CD4-positive, alpha-beta T cell (primary cell): ENCODE results near the gene CNTROB. TPM values are rescaled to one million over a fixed set of nuclear protein-coding genes. Genes with fewer than 3 reads are reported as not detected.

Experiments used
- ATAC-seq: fragments of 200-7000 bp; cut with Tn5 transposase; one replicate; pipeline ENCODE4 v1.10.0; 2022; ENCODE audit warnings: mild to moderate bottlenecking; ENCODE audit not compliant: poor library complexity
- CTCF ChIA-PET: fragments of 350-600 bp; sonication (Branson Sonifier 250); formaldehyde crosslinking; loops from one replicate; lab custom pipeline; 2021; ENCODE audit warnings: antibody characterized with exemption, inconsistent platforms; lab: Charles Lee
- POLR2A ChIA-PET: fragments of 350-600 bp; sonication (Branson Sonifier 250); formaldehyde crosslinking; loops from one replicate; lab custom pipeline; 2021; ENCODE audit warnings: antibody characterized with exemption, inconsistent platforms; lab: Charles Lee
- DNase-seq, 14 experiments: peaks; one replicate each; pipeline ENCODE4 v3.0.0-alpha.2; 2013 to 2020; ENCODE audit warnings: mixed read lengths in 2 of 14
- H3K27ac ChIP-seq, 2 donors: one replicate each; pipeline versions ENCODE4 v1.5.1 to v1.7.0; 2013; ENCODE audit warnings: low read length in 2 of 2, low read depth in 1 of 2, mild to moderate bottlenecking in 1 of 2
- H3K27me3 ChIP-seq, 2 experiments: 1 replicate in 1 of 2; 2 replicates in 1 of 2; pipeline versions ENCODE4 v1.6.1 to v1.7.0; 2013; ENCODE audit warnings: low read length in 2 of 2, control low read depth in 1 of 2, mild to moderate bottlenecking in 1 of 2, moderate library complexity in 1 of 2; ENCODE audit not compliant: insufficient read depth in 2 of 2, control insufficient read depth in 1 of 2
- H3K36me3 ChIP-seq: one replicate; pipeline ENCODE4 v1.6.1; 2013; ENCODE audit warnings: low read length, control low read depth; ENCODE audit not compliant: insufficient read depth
- H3K4me1 ChIP-seq: one replicate; pipeline ENCODE4 v1.6.1; 2013; ENCODE audit warnings: low read length, control low read depth; ENCODE audit not compliant: insufficient read depth
- H3K4me3 ChIP-seq: one replicate; pipeline ENCODE4 v1.5.1; 2013; ENCODE audit warnings: mild to moderate bottlenecking, low read length, moderate library complexity
- H3K9me3 ChIP-seq, 2 experiments: 1 replicate in 1 of 2; 2 replicates in 1 of 2; pipeline versions ENCODE4 v1.6.1 to v1.7.0; 2013; ENCODE audit warnings: low read length in 2 of 2, mild to moderate bottlenecking in 2 of 2, control low read depth in 1 of 2, moderate library complexity in 1 of 2; ENCODE audit not compliant: control insufficient read depth in 1 of 2, insufficient read depth in 1 of 2
- H3K27ac Mint-ChIP-seq: one replicate; pipeline ENCODE4 v1.8.0; 2020; ENCODE audit warnings: mixed read lengths
- H3K27me3 Mint-ChIP-seq: one replicate; pipeline ENCODE4 v1.8.0; 2021; ENCODE audit warnings: mixed read lengths
- H3K36me3 Mint-ChIP-seq: one replicate; pipeline ENCODE4 v1.8.0; 2021; ENCODE audit warnings: low read depth, mixed read lengths
- H3K4me1 Mint-ChIP-seq: one replicate; pipeline ENCODE4 v1.8.0; 2021; ENCODE audit warnings: low read depth, mixed read lengths
- H3K4me3 Mint-ChIP-seq: one replicate; pipeline ENCODE4 v1.8.0; 2020; ENCODE audit warnings: mild to moderate bottlenecking, mixed read lengths
- H3K9me3 Mint-ChIP-seq: one replicate; pipeline ENCODE4 v1.8.0; 2020; ENCODE audit warnings: mixed read lengths
- intact Hi-C, 2 experiments: fragments of 100-400 bp; cut with DNase I in 1 of 2; cut with micrococcal nuclease in 1 of 2; formaldehyde crosslinking; loops; one replicate each; pipeline versions ENCODE4 v1.15.1 to v1.9.0; 2023 to 2025; cut with DNase I, micrococcal nuclease
- total RNA-seq, 174 experiments: library from RNA in 2 of 174; stranded (reverse) in 2 of 174; gene quantifications; one replicate each; pipeline ENCODE4 v1.2.3 and lab custom pipeline; 2021 to 2026
- TF ChIP-seq, protein P1 (sequence below): fragments of 200-600 bp; IDR thresholded peaks from one replicate; pipeline ENCODE4 v1.8.0; 2022; ENCODE audit warnings: antibody characterized with exemption, mild to moderate bottlenecking

CNTROB gene
- total RNA-seq, 2 experiments from 2014 or later, result 20.6 to 21.9 TPM

DNA sequence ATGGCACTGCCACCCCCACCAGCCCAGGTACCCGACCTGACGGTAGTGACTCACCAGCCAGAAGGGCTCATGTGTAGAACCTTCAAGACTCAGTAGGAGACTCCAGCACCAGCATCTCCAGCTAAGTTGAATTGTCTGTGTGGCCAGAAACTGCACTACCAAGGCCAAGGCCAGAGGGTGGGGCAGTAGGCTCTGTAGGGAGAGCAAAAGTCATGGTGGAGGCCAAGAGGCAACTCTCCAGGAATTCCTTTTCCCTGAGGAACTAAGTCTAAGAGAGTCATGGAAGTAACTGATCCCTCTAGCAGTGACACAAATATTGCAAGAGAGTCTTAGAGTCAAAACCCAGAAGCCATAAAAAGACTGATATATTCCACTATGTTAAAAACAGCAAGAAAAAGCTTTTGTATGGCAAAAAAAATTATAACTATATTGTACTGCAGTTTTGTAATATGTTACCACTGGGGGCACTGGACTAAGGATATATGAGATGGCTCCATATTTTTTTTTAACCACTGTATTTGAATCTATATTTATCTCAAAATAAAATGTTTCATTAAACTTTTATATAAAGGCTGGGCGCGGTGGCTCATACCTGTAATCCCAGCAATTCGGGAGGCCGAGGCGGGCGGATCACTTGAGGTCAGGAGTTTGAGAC, 40.3 kb downstream of the CNTROB start:
- TF ChIP-seq, protein P1, sequence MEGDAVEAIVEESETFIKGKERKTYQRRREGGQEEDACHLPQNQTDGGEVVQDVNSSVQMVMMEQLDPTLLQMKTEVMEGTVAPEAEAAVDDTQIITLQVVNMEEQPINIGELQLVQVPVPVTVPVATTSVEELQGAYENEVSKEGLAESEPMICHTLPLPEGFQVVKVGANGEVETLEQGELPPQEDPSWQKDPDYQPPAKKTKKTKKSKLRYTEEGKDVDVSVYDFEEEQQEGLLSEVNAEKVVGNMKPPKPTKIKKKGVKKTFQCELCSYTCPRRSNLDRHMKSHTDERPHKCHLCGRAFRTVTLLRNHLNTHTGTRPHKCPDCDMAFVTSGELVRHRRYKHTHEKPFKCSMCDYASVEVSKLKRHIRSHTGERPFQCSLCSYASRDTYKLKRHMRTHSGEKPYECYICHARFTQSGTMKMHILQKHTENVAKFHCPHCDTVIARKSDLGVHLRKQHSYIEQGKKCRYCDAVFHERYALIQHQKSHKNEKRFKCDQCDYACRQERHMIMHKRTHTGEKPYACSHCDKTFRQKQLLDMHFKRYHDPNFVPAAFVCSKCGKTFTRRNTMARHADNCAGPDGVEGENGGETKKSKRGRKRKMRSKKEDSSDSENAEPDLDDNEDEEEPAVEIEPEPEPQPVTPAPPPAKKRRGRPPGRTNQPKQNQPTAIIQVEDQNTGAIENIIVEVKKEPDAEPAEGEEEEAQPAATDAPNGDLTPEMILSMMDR, result no peak
- Histone ChIP-seq H3K36me3 (no peaks in the 10 kb centered on the region), H3K27ac (no peak overlapping the region), H3K27me3 (peaks cover 5 to 10% of the 10 kb centered on the region in 2 experiments), H3K9me3 (peaks cover 16 to 21% of the 10 kb centered on the region in 2 experiments), H3K4me3 (no peak overlapping the region), H3K4me1 (no peaks in the 10 kb centered on the region)
- peaks cover 10% of the 10 kb centered on the region for H3K9me3 Mint-ChIP-seq
- ChIA-PET POLR2A (interaction anchor here (0.6 kb wide), 1 partner anchor 24 kb away, joined by 5 read pairs; no protein-coding TSS in a partner anchor), CTCF (interaction anchor here (0.6 to 0.8 kb wide), 2 partner anchors 11 to 229 kb away, joined by 3 read pairs; no protein-coding TSS in a partner anchor)
- no peak overlapping the region for H3K4me3 Mint-ChIP-seq
- peaks cover 6% of the 10 kb centered on the region for H3K27me3 Mint-ChIP-seq
- no peak overlapping the region for H3K27ac Mint-ChIP-seq
- no peak for DNase-seq
- no peak for ATAC-seq
- H3K4me1 Mint-ChIP-seq, result no peaks in the 10 kb centered on the region
- intact Hi-C loops, result loop anchor here in 1 of 2 experiments (5.0 kb wide), 1 partner anchor 40 kb away; the partner anchor contains the start of genes CNTROB and TRAPPC1
- peaks cover 6% of the 10 kb centered on the region for H3K36me3 Mint-ChIP-seq

DNA sequence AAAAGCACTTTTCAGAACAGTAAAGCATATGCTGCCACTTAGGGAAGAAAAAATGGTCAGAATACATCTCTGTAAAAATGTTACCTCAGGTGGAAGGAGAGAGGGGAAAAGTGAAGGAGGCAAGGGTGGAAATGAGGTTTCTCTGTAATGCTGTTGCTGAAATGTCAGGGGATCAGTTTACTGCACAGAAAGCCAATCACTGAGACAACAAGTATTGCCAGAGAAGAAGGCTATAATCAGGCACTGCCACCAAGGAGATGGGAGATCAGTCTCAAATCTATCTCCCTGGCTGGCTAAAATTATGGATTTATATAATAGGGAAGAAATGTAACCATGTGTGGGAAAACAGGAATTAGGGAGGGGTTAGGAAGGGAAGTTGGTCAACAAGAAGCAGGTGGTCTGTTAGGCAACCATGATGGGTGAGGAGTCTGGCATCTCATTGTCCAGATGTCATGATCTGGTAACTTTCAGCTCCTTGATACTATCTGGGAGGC, 42.7 kb downstream of the CNTROB start:
- Mint-ChIP-seq H3K9me3 (peaks cover 10% of the 10 kb centered on the region), H3K4me1 (no peaks in the 10 kb centered on the region), H3K36me3 (peaks cover 6% of the 10 kb centered on the region), H3K4me3 (no peak overlapping the region), H3K27ac (no peak overlapping the region), H3K27me3 (peaks cover 10% of the 10 kb centered on the region)
- DNase-seq (no peak), ATAC-seq (no peak)
- H3K9me3 ChIP-seq, result peaks cover 16 to 21% of the 10 kb centered on the region in 2 experiments
- H3K4me1 ChIP-seq, result no peaks in the 10 kb centered on the region
- intact Hi-C loops, result loop anchor here in 1 of 2 experiments (5.0 kb wide), 1 partner anchor 42 kb away; the partner anchor contains the start of genes CNTROB and TRAPPC1
- TF ChIP-seq, protein P1, result no peak
- H3K27me3 ChIP-seq, result peaks cover 5 to 10% of the 10 kb centered on the region in 2 experiments
- H3K36me3 ChIP-seq, result no peaks in the 10 kb centered on the region
- H3K4me3 ChIP-seq, result no peak overlapping the region
- ChIA-PET POLR2A (no interaction called here), CTCF (no interaction called here)
- H3K27ac ChIP-seq, result no peak overlapping the region

DNA sequence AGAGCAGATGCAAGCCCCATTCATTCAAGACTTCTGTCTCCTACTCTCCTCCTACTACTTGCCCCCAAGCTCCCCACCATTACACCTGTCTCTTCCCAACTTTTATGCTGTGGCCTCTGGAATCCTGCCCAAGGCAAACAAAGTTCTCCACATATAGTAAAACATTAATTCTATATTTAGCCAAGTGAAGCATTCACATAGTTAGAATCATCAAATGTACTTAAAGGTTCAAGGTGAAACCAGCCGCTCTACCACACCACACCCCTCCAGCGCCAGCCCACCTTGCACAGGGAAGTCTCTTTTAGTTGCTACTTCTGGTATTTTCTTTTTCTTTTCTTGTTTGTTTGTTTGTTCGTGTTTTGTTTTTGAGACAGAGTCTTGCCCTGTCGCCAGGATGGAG, 45.0 kb downstream of the CNTROB start:
- no peak overlapping the region for H3K4me3 ChIP-seq
- peaks cover 6% of the 10 kb centered on the region for H3K36me3 Mint-ChIP-seq
- H3K4me1 Mint-ChIP-seq, result no peaks in the 10 kb centered on the region
- peaks cover 10% of the 10 kb centered on the region for H3K9me3 Mint-ChIP-seq
- no peaks in the 10 kb centered on the region for H3K36me3 ChIP-seq
- TF ChIP-seq, protein P1, result no peak
- POLR2A ChIA-PET, result no interaction called here
- peaks cover 5% of the 10 kb centered on the region for H3K27me3 Mint-ChIP-seq
- H3K27me3 ChIP-seq, result peaks cover 3% of the 10 kb centered on the region in 2 experiments
- no peak for DNase-seq
- CTCF ChIA-PET, result interaction anchor here (1.0 kb wide), 1 partner anchor 13 kb away, joined by 4 read pairs; no protein-coding TSS in a partner anchor
- H3K27ac ChIP-seq, result no peak overlapping the region
- no peak overlapping the region for H3K27ac Mint-ChIP-seq
- peaks cover 16 to 21% of the 10 kb centered on the region in 2 experiments for H3K9me3 ChIP-seq
- no peak for ATAC-seq
- H3K4me3 Mint-ChIP-seq, result no peak overlapping the region
- no peaks in the 10 kb centered on the region for H3K4me1 ChIP-seq
- intact Hi-C loops, result no loop called here
